ENCODE measurements around the gene CCDC38.
"Not testable (repeated sequence)": the region's sequence is repeated elsewhere in the genome, so short reads cannot be mapped to it uniquely, and the experiment has no call there.

The CCDC38 gene

GRCh38 chr12:95881331-95881955 lies 61.0 kb downstream of the CCDC38 start:
- DNase-seq, result no peak

GRCh38 chr12:95880895-95881294 lies 61.5 kb downstream of the CCDC38 start:
- DNase-seq, result no peak

GRCh38 chr12:95877622-95878021 lies 64.8 kb downstream of the CCDC38 start:
- DNase-seq, result no peak

GRCh38 chr12:95874452-95874851 lies 68.0 kb downstream of the CCDC38 start:
- DNase-seq, result no peak

- no peak for DNase-seq
Measured at GRCh38 chr12:95870897-95871296, 71.5 kb downstream of the CCDC38 start.

GRCh38 chr12:95863337-95863736 lies 79.1 kb downstream of the CCDC38 start:
- DNase-seq, result no peak

- no peak for DNase-seq
Measured at GRCh38 chr12:95862038-95862437, 80.4 kb downstream of the CCDC38 start.

- DNase-seq, result no peak
Measured at GRCh38 chr12:95859947-95860850, 82.2 kb downstream of the CCDC38 start.

- DNase-seq, result no peak
Measured at GRCh38 chr12:95859344-95859816, 83.0 kb downstream of the CCDC38 start.

GRCh38 chr12:95858451-95859343 lies 83.7 kb downstream of the CCDC38 start, which contains the start of gene SNRPF:
Gene SNRPF, plus strand, starts transcription at chr12:95858952. Its CDS starts 122 bp downstream, at chr12:95859074.
- DNase-seq, result peak; percentile 94

GRCh38 chr12:95857799-95858198 lies 84.6 kb downstream of the CCDC38 start:
- DNase-seq, result no peak

GRCh38 chr12:95857156-95857555 lies 85.3 kb downstream of the CCDC38 start:
- DNase-seq, result no peak

GRCh38 chr12:95852133-95852532 lies 90.3 kb downstream of the CCDC38 start:
- DNase-seq, result no peak

- no peak for DNase-seq
Measured at GRCh38 chr12:95851606-95852005, 90.8 kb downstream of the CCDC38 start.

- DNase-seq, result no peak
Measured at GRCh38 chr12:95848575-95849388, 93.6 kb downstream of the CCDC38 start.

GRCh38 chr12:95842426-95842825 lies 100.0 kb downstream of the CCDC38 start:
- DNase-seq, result not testable (repeated sequence)

- no peak for DNase-seq
Measured at GRCh38 chr12:95838125-95838524, 104.3 kb downstream of the CCDC38 start.

- no peak for DNase-seq
Measured at GRCh38 chr12:95837240-95838038, 105.0 kb downstream of the CCDC38 start.

GRCh38 chr12:95836630-95837239 lies 105.7 kb downstream of the CCDC38 start:
- DNase-seq, result no peak

GRCh38 chr12:95836185-95836609 lies 106.2 kb downstream of the CCDC38 start:
- no peak for DNase-seq

GRCh38 chr12:95834572-95834971 lies 107.8 kb downstream of the CCDC38 start:
- no peak for DNase-seq

Data from activated CD8-positive, alpha-beta memory T cell treated with anti-CD3 and anti-CD28 coated beads, Interleukin-2, amount 50 U/mL, for 48 hours (primary cell).